Heart left ventricle (tissue), 13 donors: Measurements from ENCODE around the gene YWHAE.

Experiments used
- CTCF ChIP-seq, 12 donors: fragments of 200-600 bp; sonication (generic) in 4 of 12; IDR thresholded peaks; one replicate each; pipeline versions ENCODE4 v1.5.0 to v1.8.0; 2018 to 2022; ENCODE audit warnings: antibody characterized with exemption in 12 of 12, mild to moderate bottlenecking in 5 of 12
- POLR2A ChIP-seq, 2 donors: fragments of 450-650 bp; IDR thresholded peaks; one replicate each; pipeline ENCODE4 v1.6.1; 2017; ENCODE audit warnings: antibody characterized with exemption in 2 of 2, mild to moderate bottlenecking in 2 of 2, moderate library complexity in 2 of 2
- donor health status: ischemic (EF 13 %, LVEDD 7.1; RV severe dilation, severe dysfunction).
- donor health status: DM: no; HTN: yes; CAD: no.
- donor health status: DM: no; HTN: no; CAD: no.
- donor health status: ischemic (EF 25% LVEDD 6.9; RV normal size, moderate dysfunction).
- donor health status: ischemic (EF 25% LVEDD 5.7; RV mildly dilated, moderate dysfunction).
- donor health status: ischemic (EF 35%, LVEDD 5.7; RV mildly dilated, moderate dysfunction).
- donor health status: nonischemic (EF 11% LVEDD 7.7; RV severe dilation, severe dysfunction).
- donor health status: DM: yes; HTN: yes; CAD: no.
- donor health status: PGD.
- donor health status: ischemic (EF 29% LVEDD 5.4; RV normal size, mild dysfunction).
- donor health status: nonischemic (EF 23%, LVEDD 6.1; RV moderate dilation, normal function).

GRCh38 chr17:1398028-1398427 lies 2.0 kb downstream of the YWHAE start:
- TF ChIP-seq CTCF (IDR thresholded peaks at IDR 0.05) (no peak), POLR2A (IDR thresholded peaks at IDR 0.05) (no peak)
